ENCODE measurements around the gene TUSC1. TPM values are rescaled to one million over a fixed set of nuclear protein-coding genes. Genes with fewer than 3 reads are reported as not detected.
"Not testable (repeated sequence)": the region's sequence is repeated elsewhere in the genome, so short reads cannot be mapped to it uniquely, and the experiment has no call there.

TUSC1 gene
- 10.3 TPM for polyA plus RNA-seq (2013, experiment 1 of 2; ENCODE audit: insufficient read length)
- 11.5 TPM for polyA plus RNA-seq (2013, experiment 2 of 2; ENCODE audit: insufficient read length)

DNA sequence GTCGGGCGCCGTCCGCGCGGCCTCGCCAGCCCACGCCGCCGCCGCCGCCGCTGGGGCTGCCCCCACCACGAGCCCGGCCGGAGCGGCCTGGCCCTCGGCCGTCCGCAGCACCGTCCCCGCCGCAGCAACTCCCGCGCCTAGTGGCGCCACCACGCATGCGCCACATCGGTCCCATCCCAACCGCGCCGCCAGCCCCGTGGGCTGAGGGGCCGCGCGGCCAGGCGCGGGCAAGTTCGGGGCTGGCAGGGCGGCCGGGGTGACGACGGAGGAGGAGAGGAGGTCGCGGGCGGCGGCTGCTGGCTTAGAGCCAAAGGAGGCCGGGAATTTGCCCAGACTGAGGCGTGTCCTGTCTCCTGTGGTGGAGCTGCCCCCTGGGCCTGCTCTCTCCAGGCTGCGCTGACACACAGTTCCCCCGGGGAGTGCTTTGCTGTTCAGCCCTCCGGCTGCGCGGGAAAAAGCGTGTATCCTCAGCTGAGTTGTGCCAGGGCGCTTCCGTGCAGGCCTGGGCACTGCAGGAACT is at the start of gene TUSC1:
TSS of gene TUSC1 (minus strand) at position 298 of the 520 bp plus-strand sequence. CDS start at position 166, 132 bp downstream.
- peak; percentile 85 for DNase-seq

DNA sequence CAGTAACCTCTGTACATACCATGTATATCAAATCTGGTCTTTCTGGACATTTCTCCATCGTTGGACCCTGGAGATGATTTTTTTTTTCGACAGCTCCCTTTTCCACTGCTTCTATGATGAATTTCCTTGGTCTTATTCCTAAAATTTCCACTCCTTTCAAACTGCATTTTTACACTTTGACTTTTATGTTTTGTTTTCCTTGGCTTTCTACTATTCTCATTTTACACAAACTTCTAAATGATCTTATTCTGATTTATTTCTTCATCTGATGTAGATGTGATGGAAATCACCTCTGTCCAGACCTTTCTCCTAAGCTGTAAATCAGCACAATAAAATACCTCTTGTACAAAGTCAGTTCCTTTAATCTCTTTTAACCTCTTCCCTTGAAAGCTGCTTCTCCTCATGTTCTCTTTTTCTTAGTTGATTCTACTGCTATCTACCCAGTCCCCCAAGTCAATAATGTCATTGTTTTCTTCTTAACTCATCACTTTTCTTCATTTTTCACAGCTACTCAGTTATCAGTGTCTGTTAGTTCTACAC is 48.7 kb upstream of the TUSC1 start:
- DNase-seq, result no peak

DNA sequence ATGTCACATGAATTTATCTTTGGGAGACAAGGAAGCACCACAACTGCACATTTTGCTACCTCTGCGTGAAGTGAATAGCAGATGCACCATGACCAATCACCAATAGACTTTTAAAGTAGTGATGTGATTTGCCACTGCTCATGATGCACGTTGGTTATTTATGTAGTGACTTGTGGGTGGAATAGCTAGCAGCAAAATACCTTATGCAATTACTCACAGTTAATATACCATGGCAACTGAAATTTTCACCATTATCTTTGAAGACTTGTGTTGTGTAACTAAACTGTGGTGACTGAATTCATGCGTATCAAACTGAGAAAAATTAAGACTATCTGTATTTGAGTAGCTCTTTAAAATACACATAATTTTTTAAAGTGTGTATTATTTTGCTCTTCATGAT is 46.2 kb upstream of the TUSC1 start:
- DNase-seq, result peak; percentile 21

DNA sequence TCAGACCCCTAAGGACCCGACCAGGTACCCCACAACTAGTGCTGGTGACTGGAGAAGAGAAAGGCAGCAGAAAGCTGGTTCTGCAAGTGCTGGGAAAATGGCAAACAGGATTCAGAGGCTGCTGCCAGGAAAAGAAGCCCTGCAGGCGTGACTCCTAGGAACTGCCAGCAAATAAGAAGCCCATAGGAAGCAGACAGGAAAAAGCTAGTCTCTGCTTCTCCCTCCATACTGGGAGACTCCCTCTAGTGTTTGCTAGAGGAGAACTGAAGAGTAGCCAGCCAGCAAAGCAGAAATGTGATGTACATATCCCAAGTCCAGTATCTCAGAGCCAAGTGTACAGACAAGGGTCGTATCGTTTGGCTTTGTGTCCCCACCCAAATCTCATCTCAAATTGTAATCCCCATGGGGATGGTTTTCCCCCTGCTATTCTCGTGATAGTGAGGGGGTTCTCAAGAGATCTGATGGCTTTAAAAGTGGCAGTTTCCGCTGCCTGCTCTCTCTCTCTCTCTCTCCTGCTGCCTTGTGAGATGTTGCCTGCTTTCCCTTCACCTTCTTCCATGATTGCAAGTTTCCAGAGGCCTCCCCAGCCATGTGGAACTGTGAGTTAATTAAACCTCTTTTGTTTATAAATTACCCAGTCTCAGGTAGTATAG is 38.1 kb upstream of the TUSC1 start:
- DNase-seq, result peak; percentile 60

DNA sequence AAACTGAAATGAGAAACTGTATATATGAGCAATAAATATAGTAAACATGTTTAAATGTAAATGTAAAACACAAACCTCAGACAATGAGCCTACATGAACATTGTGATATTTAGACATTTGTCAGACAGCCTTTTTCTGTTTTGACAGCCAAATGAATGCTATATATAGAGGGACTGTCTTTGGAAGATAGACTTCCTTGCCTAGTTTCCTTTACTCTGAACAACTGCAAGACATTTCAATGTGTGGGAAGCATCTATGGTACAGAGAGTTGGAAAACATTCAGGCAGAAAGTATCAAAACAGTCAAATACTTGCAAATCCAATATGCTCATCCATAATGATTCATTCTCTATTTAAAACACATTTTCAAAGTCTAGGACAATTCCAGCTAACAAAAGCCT is 31.7 kb upstream of the TUSC1 start:
- DNase-seq, result no peak

DNA sequence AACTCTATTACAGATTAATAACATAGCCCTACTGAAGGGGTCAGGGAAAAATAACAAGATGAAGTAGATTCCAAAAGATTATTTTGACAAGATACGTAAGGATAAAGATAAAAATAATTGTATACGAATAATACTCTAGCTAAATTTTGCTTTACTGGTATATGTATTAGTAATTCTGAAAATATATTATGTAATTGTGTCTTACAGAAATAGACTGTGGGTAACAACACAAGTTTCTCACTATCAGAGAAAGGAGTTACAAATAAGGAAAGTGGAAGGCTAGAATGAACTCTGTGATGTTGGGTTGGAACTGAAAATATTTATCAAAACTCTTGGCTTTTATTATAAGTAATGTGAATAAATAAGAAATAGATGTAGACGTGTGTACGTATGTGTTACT is 26.6 kb upstream of the TUSC1 start:
- no peak for DNase-seq

DNA sequence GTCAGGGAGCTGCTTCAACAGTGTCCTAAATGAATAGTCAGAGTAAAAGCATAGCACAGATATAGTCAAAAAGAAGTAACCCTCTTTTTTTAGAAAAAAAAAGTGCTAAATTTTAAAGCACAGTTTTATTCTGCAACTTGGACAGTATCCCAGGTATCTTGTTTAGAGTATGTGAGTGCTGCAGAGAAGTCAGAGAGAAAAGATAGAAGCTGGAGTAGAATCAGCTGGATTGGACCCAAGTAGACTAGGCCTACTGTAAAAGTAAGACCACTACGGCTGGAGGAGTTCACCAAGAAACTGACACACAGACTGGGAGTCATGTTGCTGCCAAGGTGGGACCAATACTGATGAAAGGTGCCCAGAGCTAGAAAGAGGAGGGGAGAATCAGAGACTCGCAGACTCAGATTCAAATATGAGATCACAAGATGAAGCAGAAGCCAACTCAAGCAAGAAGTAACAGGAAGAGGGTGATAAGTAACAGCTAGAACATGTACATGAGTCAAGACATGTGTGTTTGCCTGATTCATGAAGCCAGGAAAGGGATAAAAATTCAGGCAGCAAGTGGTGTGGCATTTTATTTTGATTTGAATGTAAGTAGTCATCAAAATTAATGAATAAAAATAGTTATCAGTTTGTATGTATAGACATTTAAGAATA is 25.6 kb upstream of the TUSC1 start:
- DNase-seq, result peak; percentile 8

DNA sequence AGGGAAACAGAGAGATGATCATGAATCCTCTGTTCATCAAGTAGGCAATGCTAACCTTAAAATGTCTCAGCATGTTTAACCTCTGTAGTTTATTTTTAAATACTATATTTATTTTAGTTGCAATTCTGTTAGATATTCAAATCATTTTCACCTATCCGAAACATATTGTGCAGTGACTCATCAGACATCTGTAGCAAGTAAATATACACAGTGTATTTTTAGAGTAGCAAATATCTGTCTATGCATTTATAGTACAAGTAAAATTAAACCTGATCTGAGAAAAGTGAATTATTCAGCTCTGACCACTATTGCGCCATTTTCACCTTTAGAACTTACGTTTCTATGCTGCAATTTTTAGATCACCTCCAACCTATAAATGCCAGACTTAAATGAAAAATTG is 24.3 kb upstream of the TUSC1 start:
- DNase-seq, result no peak

DNA sequence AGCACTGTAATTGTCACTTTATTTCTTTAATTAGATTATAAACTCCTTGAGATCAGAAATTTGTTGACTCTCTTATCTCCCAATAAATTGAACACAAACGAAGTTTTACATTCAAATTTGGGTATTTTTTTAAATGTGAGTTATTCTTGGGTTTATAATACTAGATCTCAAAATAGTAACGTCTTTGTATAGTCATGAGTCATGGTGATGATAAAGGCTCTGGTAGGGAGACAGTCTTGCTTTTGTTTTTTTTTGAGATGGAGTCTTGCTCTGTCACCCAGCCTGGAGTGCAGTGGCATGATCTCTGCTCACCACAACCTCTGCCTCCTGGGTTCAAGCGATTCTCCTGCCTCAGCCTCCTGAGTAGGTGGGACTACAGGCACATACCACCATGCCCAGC is 22.7 kb upstream of the TUSC1 start:
- DNase-seq, result not testable (repeated sequence)

DNA sequence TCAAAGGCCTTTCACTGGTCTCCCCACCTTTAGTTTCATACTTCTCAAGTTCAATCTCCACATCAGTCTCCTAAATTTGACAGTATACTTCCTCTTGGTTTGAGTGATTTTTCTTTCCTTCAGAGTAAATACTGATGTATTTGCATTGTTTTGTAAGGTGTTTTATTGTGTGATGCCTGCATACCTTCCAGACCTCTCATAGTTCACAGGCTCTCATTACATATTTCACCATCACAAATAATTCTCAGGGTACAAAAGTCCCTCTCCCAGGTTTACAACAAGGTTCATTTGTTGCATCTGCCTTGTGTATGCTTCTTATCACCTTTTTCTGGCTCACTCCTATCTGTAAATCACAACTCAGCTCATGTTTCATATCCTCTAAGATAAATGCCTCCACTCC is 22.2 kb upstream of the TUSC1 start:
- DNase-seq, result no peak

DNA sequence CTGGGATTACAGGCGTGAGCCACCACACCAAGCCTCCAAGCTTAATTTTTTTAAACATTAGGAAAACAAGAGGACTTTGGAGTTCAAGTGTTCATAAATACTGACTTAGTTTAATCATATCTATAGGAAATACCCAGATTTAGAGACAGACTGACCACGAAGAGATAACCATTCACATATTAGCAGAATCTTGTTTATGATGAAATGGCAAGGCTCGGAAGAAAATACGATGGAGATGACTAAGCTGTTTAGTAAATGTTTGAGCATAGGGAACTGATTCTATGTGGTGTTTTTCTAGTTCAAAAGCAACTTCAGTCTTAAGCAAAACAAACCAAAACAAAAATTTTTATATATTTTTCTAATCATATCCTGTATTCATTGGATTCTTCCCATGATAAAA is 13.5 kb upstream of the TUSC1 start:
- no peak for DNase-seq

DNA sequence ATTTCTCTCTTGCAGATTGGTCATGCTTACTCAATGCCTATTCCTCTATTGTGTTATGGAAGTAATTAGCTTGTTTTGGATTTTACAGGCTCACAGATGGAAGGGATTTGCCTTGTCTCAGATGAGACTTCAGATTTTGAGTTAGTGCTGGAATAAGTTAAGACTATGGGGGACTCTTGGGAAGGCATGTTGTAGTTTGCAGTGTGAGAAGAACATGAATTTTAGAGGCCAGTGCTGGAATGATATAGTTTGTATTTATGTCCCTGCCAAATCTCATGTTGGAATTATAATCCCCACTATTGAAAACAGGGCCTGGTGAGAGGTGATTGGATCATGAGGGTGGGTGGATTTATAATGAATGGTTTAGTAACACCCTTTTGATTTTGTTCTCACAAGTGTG is 6.1 kb upstream of the TUSC1 start:
- DNase-seq, result peak; percentile 12

DNA sequence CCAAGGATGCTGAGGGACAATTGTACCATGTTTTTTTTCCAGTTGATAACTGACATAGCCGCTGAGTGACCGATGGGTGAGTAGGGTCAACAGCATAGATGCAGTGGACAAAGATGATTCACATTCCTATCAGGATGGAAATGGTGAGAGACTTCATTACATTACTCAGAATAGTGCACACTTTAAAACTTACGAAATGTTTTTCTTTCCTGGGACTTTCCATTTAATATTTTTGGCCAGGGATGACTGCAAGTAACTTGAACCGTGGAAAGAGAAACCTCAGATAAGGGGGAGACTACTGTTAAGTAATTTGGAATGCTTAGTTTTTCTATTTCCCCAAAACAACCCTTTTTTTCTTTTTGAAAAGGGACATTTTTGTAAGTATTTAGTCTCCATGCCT is 3.0 kb upstream of the TUSC1 start:
- peak; percentile 48 for DNase-seq

DNA sequence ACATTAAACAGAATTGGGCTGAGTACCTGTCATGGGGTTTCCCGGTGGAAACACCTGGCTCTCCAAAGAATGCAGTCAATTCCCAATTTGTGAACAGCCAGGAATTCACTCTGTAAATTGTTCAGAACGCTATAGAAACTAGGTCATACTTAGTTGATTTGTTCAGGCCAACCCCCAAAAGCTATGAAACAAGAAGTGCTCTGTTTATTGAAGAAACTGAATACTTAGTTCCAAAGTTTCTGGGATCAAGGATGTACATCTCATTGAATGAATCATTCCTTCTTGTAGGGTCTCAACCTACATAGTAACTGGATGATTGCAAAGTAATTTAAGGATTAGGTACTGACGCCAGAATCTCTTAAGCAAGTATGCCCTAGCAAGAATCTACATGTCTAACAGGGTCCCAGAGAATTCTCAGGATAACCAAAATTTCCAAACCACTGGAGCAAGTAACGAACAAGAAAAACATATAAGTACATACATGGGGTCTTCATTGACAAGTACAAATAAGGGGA is 659 bp upstream of the TUSC1 start:
- peak; percentile 7 for DNase-seq

DNA sequence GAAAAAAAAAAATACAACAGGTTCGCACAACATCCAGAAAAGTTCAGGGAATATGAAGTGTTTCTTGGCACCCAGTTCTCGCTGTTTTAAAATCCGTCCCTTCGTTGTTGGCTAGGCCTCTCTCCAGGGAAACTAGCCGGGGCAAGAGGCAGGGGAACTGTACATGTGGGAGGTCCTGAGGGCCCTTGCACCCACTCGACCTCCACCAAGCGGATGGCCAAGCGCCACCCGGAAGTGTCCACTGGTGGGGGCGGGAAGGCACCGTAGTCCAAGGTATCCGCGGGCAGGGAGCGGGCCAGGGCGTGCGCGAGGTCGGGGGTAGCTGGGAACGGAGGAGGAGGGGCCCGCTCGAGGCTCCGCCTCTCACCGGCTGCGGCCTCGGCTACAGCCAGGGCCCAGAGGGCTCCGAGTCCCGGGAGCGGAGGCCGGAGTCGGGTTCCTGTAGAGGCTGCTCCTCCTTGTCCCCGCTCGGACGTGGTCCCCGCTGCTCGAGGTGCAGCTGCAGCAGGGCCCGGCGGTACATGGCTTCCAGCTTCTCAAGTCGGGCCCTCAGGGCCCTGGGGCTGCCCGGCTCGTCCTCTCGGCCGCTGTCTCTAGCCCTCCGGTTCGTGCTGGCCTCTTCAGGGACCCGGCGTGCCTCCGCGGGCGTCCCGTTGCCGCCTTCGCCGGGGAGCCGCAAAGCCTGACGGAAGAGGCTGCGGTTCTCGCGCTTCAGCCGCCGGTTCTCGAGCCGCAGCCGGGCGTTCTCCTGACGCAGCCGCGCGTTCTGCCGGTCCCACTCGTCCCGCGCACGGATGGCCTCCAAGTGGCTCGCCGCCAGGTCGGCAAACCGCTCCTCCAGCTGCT is 720 bp downstream of the TUSC1 start:
- DNase-seq, result peak; percentile 77

DNA sequence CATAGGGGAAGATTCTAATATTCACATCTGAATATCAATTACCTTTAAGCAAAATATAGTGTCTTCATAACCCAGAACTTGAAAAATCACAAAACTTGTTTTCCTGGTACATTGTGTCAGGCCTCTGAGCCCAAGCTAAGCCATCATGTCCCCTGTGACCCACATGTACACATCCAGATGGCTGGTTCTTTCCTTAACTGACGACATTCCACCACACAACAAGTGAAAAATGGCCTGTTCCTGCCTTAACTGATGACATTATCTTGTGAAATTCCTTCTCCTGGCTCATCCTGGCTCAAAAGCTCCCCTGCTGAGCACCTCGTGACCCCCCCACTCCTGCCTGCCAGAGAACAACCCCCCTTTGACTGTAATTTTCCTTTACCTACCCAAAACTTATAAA is 2.4 kb downstream of the TUSC1 start:
- not testable (repeated sequence) for DNase-seq

DNA sequence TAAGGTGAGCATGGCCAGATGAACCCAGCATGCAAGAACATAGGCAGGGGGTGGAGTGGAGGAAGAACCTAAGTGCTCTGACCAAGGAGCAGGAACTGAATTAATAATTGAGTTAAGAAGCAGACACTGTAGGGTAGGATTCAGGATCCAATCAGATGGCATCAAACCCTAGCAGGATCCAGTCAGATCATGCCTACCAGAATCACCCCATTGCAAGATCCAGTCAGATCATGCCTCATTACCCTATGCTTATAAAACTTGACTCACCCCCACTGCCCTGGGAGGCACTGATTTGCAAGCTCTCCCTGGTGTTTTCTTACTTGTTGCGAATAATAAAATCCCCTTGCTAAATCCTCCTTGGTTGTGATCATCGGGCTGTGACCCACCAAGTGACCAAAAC is 19.7 kb downstream of the TUSC1 start:
- no peak for DNase-seq

DNA sequence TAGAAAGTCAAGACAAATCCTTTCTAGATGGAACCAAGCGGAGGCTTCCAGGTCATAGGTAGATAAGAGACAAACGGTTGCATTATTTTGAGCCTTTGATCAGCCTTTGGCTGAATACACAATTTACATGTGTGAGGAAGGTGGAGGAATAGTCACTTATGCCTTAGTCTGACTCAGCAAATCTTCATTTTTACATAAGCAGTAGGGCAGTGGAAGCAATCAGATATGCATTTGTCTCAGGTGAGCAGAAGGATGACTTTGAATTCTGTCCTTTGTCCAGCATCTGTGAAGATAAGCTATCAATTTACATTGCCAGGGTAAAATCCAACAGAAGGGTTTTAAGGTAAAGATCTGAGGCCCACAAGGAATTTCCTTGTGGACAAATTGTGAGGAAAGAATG is 23.8 kb downstream of the TUSC1 start:
- no peak for DNase-seq

DNA sequence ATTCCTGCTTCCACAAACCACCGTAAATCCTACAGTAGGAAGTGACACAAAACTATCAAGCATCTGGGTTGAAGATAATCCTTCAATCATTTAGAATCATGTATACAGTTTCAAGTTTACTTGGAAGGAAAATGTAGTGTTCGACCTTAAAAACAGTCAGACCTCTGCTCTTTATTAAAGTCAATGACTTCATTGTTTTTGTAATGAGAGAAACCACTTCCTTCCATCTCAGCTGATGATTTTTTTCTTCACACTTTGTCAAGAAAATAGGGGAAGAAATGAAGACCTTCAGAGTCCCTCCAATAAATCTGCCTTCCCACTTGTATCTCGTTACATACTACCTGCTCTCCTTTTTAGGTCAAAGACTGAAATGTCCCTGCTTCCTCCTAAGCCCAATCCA is 30.1 kb downstream of the TUSC1 start:
- DNase-seq, result no peak

DNA sequence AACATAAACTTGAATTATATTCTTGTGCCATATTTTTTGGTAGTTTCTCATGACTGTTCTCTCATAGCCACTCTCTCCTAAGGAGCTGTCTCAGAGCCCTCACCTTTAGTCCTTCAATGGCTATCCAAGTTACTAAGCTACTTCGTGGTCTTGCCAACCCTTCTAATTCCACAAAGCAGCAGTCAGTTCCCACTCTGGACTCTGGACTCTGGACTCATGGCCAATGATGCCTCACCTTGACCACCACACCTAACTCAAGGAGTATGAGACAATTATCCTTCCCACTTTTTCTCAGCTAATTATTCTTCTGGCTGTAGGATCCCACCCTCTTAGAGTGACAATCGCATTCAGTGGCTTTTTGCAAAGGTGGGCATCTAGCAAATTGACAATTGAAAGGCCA is 42.2 kb downstream of the TUSC1 start:
- no peak for DNase-seq

DNA sequence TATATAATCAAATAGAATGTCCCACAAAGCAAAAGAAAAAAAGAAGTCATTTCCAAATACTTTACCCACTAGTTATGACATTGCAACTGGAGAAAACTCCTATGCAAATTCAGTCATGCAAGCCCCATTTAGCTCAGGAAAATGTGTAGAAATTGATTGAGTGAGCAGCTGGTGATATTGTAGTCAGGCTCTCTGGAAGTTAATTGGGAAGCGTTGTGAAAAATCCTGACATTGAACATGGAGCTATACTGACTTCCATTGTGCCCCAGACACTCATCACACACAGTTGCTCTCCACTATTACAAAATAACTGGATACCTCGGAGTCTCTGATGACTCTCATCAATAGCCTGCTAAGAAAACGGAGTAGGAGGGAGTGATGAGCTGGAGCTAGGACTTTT is 49.0 kb downstream of the TUSC1 start:
- no peak for DNase-seq

Measured in fibroblast of skin of abdomen (primary cell).